ENCODE data around the gene LSR.

Gene LSR

DNA sequence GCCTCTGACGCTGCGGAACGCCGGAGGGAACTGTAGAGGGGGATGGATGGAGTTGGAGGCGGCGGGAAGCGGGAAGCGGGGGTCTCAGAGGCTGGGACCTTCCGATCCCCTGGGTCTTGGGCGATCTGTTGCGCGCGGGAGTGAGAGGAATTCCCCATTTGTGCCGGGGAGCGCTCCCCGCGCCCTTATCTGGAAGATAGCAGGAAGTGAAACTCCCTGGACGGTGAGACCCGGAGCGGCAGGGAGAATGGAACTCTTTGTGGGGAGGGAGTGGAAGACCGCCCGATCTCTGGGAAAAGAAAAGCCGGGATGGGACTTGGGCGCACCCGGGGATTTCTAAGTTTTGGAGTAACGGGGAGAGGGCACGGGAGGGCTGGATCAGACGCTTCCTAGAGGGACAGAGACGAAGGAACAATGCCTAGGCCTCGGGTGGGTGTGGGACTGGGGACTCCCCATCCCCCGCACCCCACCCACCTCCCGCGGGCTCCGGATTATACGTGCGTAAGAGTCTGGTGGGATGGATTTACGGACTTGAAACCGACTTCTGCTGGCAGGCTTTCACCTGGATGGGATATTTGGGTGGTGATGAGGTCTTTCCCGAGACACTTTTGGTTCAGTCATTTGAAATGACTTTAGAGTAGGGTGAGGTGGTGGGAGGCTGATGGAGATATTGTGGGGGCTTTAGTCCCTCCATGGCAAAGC is 495 bp downstream of the LSR start (continued):
- TF ChIP-seq, protein P1, sequence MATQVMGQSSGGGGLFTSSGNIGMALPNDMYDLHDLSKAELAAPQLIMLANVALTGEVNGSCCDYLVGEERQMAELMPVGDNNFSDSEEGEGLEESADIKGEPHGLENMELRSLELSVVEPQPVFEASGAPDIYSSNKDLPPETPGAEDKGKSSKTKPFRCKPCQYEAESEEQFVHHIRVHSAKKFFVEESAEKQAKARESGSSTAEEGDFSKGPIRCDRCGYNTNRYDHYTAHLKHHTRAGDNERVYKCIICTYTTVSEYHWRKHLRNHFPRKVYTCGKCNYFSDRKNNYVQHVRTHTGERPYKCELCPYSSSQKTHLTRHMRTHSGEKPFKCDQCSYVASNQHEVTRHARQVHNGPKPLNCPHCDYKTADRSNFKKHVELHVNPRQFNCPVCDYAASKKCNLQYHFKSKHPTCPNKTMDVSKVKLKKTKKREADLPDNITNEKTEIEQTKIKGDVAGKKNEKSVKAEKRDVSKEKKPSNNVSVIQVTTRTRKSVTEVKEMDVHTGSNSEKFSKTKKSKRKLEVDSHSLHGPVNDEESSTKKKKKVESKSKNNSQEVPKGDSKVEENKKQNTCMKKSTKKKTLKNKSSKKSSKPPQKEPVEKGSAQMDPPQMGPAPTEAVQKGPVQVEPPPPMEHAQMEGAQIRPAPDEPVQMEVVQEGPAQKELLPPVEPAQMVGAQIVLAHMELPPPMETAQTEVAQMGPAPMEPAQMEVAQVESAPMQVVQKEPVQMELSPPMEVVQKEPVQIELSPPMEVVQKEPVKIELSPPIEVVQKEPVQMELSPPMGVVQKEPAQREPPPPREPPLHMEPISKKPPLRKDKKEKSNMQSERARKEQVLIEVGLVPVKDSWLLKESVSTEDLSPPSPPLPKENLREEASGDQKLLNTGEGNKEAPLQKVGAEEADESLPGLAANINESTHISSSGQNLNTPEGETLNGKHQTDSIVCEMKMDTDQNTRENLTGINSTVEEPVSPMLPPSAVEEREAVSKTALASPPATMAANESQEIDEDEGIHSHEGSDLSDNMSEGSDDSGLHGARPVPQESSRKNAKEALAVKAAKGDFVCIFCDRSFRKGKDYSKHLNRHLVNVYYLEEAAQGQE (tag by site-specific recombination; IDR thresholded peaks at IDR 0.05), result peak; percentile 43; the same call in 1 of the 2 replicates
- TF ChIP-seq RBAK (tag by site-specific recombination; IDR thresholded peaks at IDR 0.05), result 0 out of 2 replicates have a peak, but pooled peaks have one; percentile 2
- TF ChIP-seq, protein P2, sequence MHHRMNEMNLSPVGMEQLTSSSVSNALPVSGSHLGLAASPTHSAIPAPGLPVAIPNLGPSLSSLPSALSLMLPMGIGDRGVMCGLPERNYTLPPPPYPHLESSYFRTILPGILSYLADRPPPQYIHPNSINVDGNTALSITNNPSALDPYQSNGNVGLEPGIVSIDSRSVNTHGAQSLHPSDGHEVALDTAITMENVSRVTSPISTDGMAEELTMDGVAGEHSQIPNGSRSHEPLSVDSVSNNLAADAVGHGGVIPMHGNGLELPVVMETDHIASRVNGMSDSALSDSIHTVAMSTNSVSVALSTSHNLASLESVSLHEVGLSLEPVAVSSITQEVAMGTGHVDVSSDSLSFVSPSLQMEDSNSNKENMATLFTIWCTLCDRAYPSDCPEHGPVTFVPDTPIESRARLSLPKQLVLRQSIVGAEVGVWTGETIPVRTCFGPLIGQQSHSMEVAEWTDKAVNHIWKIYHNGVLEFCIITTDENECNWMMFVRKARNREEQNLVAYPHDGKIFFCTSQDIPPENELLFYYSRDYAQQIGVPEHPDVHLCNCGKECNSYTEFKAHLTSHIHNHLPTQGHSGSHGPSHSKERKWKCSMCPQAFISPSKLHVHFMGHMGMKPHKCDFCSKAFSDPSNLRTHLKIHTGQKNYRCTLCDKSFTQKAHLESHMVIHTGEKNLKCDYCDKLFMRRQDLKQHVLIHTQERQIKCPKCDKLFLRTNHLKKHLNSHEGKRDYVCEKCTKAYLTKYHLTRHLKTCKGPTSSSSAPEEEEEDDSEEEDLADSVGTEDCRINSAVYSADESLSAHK (tag by site-specific recombination; IDR thresholded peaks at IDR 0.05), result peak; percentile 92
- TF ChIP-seq ZNF571 (tag by site-specific recombination; IDR thresholded peaks at IDR 0.05), result no peak
- TF ChIP-seq ZNF600 (tag by site-specific recombination; IDR thresholded peaks at IDR 0.05), result peak; percentile 71
- peak; percentile 94 for TF ChIP-seq ZFHX2 (tag by site-specific recombination; conservative IDR thresholded peaks at IDR 0.05)
- peak; percentile 63 for TF ChIP-seq ZNF341 (tag by site-specific recombination; IDR thresholded peaks at IDR 0.05; ENCODE audit: low read depth)
- no peak for TF ChIP-seq ZNF221 (tag by site-specific recombination; IDR thresholded peaks at IDR 0.05; ENCODE audit: borderline replicate concordance)
- TF ChIP-seq ZNF76 (tag by site-specific recombination; IDR thresholded peaks at IDR 0.05; ENCODE audit: borderline replicate concordance, low read depth), result no peak
- peak; percentile 36; the same call in 1 of the 2 replicates for TF ChIP-seq KLF1 (tag by site-specific recombination; IDR thresholded peaks at IDR 0.05)

DNA sequence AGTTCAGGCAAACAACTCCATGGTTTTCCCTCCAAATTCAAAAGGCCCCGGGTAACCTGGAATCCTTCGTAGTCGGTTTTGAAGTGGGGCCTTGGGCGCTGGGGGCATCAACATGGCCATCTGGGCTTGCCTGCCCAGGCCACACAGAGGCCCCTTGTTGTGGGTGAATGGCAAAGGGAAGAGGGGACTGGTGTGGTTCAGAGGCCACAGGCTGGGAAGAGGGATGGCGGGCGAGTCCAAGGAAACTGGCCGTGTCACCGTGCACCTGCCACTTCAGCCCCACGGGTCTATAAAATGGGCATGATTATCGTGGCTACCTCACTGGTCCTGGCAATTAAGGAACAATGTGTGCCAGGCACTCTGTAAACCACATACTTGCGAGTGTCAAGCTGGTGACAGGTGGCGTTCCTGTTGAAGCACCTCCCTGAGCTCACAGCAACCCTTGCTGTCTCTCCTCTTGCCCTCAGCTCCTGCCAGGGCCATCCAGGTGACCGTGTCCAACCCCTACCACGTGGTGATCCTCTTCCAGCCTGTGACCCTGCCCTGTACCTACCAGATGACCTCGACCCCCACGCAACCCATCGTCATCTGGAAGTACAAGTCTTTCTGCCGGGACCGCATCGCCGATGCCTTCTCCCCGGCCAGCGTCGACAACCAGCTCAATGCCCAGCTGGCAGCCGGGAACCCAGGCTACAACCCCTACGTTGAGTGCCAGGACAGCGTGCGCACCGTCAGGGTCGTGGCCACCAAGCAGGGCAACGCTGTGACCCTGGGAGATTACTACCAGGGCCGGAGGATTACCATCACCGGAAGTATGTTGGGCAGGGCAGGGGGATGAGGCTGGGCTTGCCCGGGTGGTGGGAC is 1.3 kb downstream of the LSR start:
- H3K4me1 ChIP-seq (ENCODE audit: control insufficient read depth, insufficient read depth, low read length), result peaks cover 9% of the 10 kb centered on the region
- ChIA-PET CTCF (interaction anchor here (0.7 to 2.5 kb wide), 6 partner anchors 11 to 183 kb away, joined by 3 to 10 read pairs (median 4); no protein-coding TSS in a partner anchor), POLR2A (interaction anchor here (0.7 to 2.3 kb wide), 7 partner anchors 11 to 498 kb away, joined by 4 to 11 read pairs (median 6); partner anchors contain the start of genes FXYD7 and LIN37)
- H3K9me3 ChIP-seq (ENCODE audit: control insufficient read depth, insufficient read depth, low read depth, low read length), result no peaks in the 10 kb centered on the region
- no peak overlapping the region for H3K27ac ChIP-seq (ENCODE audit: extremely low read depth, low read depth, low read length)
- H3K4me3 ChIP-seq (ENCODE audit: low read depth, low read length), result peak overlapping the region; percentile 63
- H3K36me3 ChIP-seq (ENCODE audit: control insufficient read depth in 2 of 2, insufficient read depth in 1 of 2, low read length in 2 of 2), result peaks cover 41 to 53% of the 10 kb centered on the region in 2 experiments
- TF ChIP-seq SCRT1 (tag by site-specific recombination; IDR thresholded peaks at IDR 0.05; ENCODE audit: borderline replicate concordance) (peak; percentile 95), ZNF121 (tag by site-specific recombination; IDR thresholded peaks at IDR 0.05) (no peak), ZEB2 (tag by site-specific recombination; IDR thresholded peaks at IDR 0.05) (no peak), ZNF157 (tag by site-specific recombination; IDR thresholded peaks at IDR 0.05) (no peak), SP2 (tag by site-specific recombination; IDR thresholded peaks at IDR 0.05) (no peak), KLF10 (tag by site-specific recombination; IDR thresholded peaks at IDR 0.05) (no peak), ZNF37A (tag by site-specific recombination; IDR thresholded peaks at IDR 0.05) (no peak), ZNF529 (tag by site-specific recombination; IDR thresholded peaks at IDR 0.05; ENCODE audit: insufficient replicate concordance) (no peak), ZNF248 (tag by site-specific recombination; IDR thresholded peaks at IDR 0.05) (no peak), ZNF366 (tag by site-specific recombination; conservative IDR thresholded peaks at IDR 0.05) (no peak), ZNF660 (tag by site-specific recombination; IDR thresholded peaks at IDR 0.05) (no peak), ZNF548 (tag by site-specific recombination; IDR thresholded peaks at IDR 0.05) (no peak), ZBTB7A (tag by site-specific recombination; IDR thresholded peaks at IDR 0.05; ENCODE audit: low read depth) (no peak), SCRT2 (tag by site-specific recombination; IDR thresholded peaks at IDR 0.05) (peak; percentile 48; the same call in 1 of the 2 replicates), ZNF791 (tag by site-specific recombination; IDR thresholded peaks at IDR 0.05) (no peak)
- TF ChIP-seq, protein P3, sequence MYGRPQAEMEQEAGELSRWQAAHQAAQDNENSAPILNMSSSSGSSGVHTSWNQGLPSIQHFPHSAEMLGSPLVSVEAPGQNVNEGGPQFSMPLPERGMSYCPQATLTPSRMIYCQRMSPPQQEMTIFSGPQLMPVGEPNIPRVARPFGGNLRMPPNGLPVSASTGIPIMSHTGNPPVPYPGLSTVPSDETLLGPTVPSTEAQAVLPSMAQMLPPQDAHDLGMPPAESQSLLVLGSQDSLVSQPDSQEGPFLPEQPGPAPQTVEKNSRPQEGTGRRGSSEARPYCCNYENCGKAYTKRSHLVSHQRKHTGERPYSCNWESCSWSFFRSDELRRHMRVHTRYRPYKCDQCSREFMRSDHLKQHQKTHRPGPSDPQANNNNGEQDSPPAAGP (tag by site-specific recombination; IDR thresholded peaks at IDR 0.05), result no peak
- TF ChIP-seq, protein P4, sequence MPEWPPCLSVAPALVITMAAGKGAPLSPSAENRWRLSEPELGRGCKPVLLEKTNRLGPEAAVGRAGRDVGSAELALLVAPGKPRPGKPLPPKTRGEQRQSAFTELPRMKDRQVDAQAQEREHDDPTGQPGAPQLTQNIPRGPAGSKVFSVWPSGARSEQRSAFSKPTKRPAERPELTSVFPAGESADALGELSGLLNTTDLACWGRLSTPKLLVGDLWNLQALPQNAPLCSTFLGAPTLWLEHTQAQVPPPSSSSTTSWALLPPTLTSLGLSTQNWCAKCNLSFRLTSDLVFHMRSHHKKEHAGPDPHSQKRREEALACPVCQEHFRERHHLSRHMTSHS (tag by site-specific recombination; IDR thresholded peaks at IDR 0.05), result 0 out of 2 replicates have a peak, but pooled peaks have one; percentile 22
